ENCODE results near the gene CNKSR3.

CNKSR3 gene

GRCh38 chr6:154478021-154478700 lies 32.3 kb downstream of the CNKSR3 start:
- peak; percentile 37 for DNase-seq

GRCh38 chr6:154476494-154476893 lies 34.0 kb downstream of the CNKSR3 start:
- DNase-seq, result no peak

GRCh38 chr6:154474648-154475428 lies 35.6 kb downstream of the CNKSR3 start:
- no peak for DNase-seq

- no peak for DNase-seq
These were observed 37.2 kb downstream of the CNKSR3 start for GRCh38 chr6:154473324-154473723.

GRCh38 chr6:154471609-154472362 lies 38.7 kb downstream of the CNKSR3 start:
- DNase-seq, result no peak

- DNase-seq, result no peak
These were observed 41.1 kb downstream of the CNKSR3 start for GRCh38 chr6:154469306-154469935.

- no peak for DNase-seq
These were observed 41.7 kb downstream of the CNKSR3 start for GRCh38 chr6:154468760-154469159.

GRCh38 chr6:154466971-154467679 lies 43.4 kb downstream of the CNKSR3 start:
- no peak for DNase-seq

GRCh38 chr6:154466139-154466538 lies 44.3 kb downstream of the CNKSR3 start:
- DNase-seq, result no peak

- DNase-seq, result no peak
These were observed 46.7 kb downstream of the CNKSR3 start for GRCh38 chr6:154463573-154464419.

GRCh38 chr6:154462425-154462824 lies 48.1 kb downstream of the CNKSR3 start:
- no peak for DNase-seq

GRCh38 chr6:154461348-154461747 lies 49.1 kb downstream of the CNKSR3 start:
- no peak for DNase-seq

GRCh38 chr6:154460306-154461071 lies 50.0 kb downstream of the CNKSR3 start:
- no peak for DNase-seq

- no peak for DNase-seq
These were observed 51.0 kb downstream of the CNKSR3 start for GRCh38 chr6:154459513-154459912.

- DNase-seq, result no peak
These were observed 51.7 kb downstream of the CNKSR3 start for GRCh38 chr6:154458565-154459470.

- no peak for DNase-seq
These were observed 52.6 kb downstream of the CNKSR3 start for GRCh38 chr6:154457881-154458284.

- no peak for DNase-seq
These were observed 53.3 kb downstream of the CNKSR3 start for GRCh38 chr6:154457046-154457713.

- DNase-seq, result no peak
These were observed 57.2 kb downstream of the CNKSR3 start for GRCh38 chr6:154453329-154453728.

GRCh38 chr6:154450498-154450897 lies 60.0 kb downstream of the CNKSR3 start:
- no peak for DNase-seq

Measured in GDM1 (cell line).